ENCODE results near the gene PHLPP1.

DNA sequence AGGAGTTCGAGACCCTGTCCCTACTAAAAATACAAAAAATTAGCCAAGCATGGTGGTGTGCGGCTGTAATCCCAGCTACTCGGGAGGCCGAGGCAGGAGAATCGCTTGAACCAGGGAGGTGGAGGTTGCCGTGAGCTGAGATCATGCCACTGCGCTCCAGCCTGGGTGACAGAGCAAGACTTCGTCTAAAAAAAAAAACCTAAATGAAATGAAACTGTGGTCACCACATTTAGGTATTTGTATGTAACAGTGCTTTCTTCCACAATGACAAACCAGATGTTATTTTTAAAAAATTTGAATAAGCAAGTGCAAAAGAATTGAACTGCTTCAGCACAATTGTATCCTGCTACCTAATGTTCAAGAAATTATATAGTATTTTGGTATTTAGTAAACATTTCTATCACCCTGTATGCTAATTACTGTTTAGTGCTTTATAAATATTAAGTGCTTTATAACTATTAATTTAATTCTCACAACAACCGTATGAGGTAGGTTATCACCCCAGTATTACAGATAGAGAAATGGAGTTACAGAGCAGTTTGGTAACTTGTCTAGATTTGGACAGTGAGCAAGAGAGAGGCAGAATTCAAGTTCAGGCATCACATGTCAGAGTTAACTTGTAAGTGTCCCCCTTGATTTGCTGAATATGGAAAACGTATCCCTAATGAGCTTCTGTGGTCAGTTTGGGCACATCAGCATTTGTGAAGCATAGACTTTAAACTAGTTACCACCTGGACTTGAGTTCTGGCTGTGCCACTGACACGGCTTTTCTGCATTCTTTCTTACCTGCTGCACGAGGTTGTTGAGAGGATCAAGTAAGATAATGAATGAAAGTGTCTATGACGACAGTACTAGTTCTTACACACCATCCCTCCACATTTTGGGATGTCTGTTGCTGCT, 14.4 kb downstream of the PHLPP1 start:
- TF ChIP-seq, protein P1, sequence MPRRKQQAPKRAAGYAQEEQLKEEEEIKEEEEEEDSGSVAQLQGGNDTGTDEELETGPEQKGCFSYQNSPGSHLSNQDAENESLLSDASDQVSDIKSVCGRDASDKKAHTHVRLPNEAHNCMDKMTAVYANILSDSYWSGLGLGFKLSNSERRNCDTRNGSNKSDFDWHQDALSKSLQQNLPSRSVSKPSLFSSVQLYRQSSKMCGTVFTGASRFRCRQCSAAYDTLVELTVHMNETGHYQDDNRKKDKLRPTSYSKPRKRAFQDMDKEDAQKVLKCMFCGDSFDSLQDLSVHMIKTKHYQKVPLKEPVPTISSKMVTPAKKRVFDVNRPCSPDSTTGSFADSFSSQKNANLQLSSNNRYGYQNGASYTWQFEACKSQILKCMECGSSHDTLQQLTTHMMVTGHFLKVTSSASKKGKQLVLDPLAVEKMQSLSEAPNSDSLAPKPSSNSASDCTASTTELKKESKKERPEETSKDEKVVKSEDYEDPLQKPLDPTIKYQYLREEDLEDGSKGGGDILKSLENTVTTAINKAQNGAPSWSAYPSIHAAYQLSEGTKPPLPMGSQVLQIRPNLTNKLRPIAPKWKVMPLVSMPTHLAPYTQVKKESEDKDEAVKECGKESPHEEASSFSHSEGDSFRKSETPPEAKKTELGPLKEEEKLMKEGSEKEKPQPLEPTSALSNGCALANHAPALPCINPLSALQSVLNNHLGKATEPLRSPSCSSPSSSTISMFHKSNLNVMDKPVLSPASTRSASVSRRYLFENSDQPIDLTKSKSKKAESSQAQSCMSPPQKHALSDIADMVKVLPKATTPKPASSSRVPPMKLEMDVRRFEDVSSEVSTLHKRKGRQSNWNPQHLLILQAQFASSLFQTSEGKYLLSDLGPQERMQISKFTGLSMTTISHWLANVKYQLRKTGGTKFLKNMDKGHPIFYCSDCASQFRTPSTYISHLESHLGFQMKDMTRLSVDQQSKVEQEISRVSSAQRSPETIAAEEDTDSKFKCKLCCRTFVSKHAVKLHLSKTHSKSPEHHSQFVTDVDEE (CRISPR knock-in tag; IDR thresholded peaks at IDR 0.05) = no peak
- TF ChIP-seq ZC3H10 (CRISPR knock-in tag; IDR thresholded peaks at IDR 0.05) (no peak), TCF4 (CRISPR knock-in tag; IDR thresholded peaks at IDR 0.05; ENCODE audit: borderline replicate concordance) (no peak)
- TF ChIP-seq, protein P2, sequence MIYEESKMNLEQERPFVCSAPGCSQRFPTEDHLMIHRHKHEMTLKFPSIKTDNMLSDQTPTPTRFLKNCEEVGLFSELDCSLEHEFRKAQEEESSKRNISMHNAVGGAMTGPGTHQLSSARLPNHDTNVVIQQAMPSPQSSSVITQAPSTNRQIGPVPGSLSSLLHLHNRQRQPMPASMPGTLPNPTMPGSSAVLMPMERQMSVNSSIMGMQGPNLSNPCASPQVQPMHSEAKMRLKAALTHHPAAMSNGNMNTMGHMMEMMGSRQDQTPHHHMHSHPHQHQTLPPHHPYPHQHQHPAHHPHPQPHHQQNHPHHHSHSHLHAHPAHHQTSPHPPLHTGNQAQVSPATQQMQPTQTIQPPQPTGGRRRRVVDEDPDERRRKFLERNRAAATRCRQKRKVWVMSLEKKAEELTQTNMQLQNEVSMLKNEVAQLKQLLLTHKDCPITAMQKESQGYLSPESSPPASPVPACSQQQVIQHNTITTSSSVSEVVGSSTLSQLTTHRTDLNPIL (CRISPR knock-in tag; IDR thresholded peaks at IDR 0.05; ENCODE audit: low read depth) = no peak

Measured in SK-N-SH treated with all-trans-retinoic acid at 6 μM for 48 hours (cell line).